Adrenal gland (tissue), 12 donors: ENCODE measurements around the gene CFAP210. TPM values are rescaled to one million over a fixed set of nuclear protein-coding genes. Genes with fewer than 3 reads are reported as not detected.

Experiments used
- DNase-seq, 7 donors: peaks; one replicate each; pipeline ENCODE4 v3.0.0-alpha.2; 2019 to 2020
- H3K27ac ChIP-seq, 5 donors: fragments of 200-600 bp; sonication (generic) in 4 of 5; 1 replicate in 3 of 5; 2 replicates in 2 of 5; pipeline versions ENCODE4 v1.5.1 to v1.8.0; 2016 to 2020; ENCODE audit warnings: mild to moderate bottlenecking in 1 of 5
- H3K27me3 ChIP-seq: fragments of 200-600 bp; 2 replicates; pipeline ENCODE4 v1.8.0; 2021
- H3K36me3 ChIP-seq, 2 donors: fragments of 200-600 bp; replicated peaks in 1 of 2; 1 replicate in 1 of 2; 2 replicates in 1 of 2; pipeline versions ENCODE4 v1.5.1 to v1.8.0; 2018 to 2022
- H3K4me1 ChIP-seq, 2 donors: fragments of 200-600 bp; replicated peaks in 1 of 2; 1 replicate in 1 of 2; 2 replicates in 1 of 2; pipeline versions ENCODE4 v1.5.1 to v1.8.0; 2018 to 2021
- H3K4me3 ChIP-seq, 4 donors: fragments of 200-600 bp; sonication (generic) in 3 of 4; one replicate each; pipeline ENCODE4 v1.5.1; 2016 to 2018
- H3K9me3 ChIP-seq, 3 donors: fragments of 200-600 bp; sonication (generic) in 1 of 3; replicated peaks in 1 of 3; 1 replicate in 2 of 3; 2 replicates in 1 of 3; pipeline versions ENCODE4 v1.5.1 to v1.8.0; 2016 to 2021
- POLR2A ChIP-seq, 2 donors: fragments of 450-650 bp; IDR thresholded peaks; one replicate each; pipeline ENCODE4 v1.6.1; 2017; ENCODE audit warnings: antibody characterized with exemption in 2 of 2, mild to moderate bottlenecking in 2 of 2, moderate library complexity in 1 of 2
- WGBS, 4 donors: extraction: QIAGEN DNeasy Blood & Tissue Kit in 2 of 4; methylation state at CpG; one replicate each; pipeline versions ENCODE4 v1.1.5 to v1.1.7; 2013 to 2017; 5-methylcytosine and 5-hydroxymethylcytosine counted together
- intact Hi-C, 2 donors: fragments of 100-400 bp; cut with DNase I; formaldehyde crosslinking; loops; one replicate each; pipeline versions ENCODE4 v1.14.1 to v1.15.0; 2022 to 2023
- polyA plus RNA-seq, 3 donors: library from polyadenylated mRNA; stranded (reverse); fragments of 200-250 nt in 2 of 3; fragments of 350-450 nt in 1 of 3; fragmentation: Illumina TruSeq in 1 of 3; extraction: RNeasy Lipid Tissue Mini Kit (QIAGEN cat#74804) in 1 of 3; gene quantifications; one replicate each; pipeline ENCODE4 v1.2.3, GENCODE V29; 2013 to 2014
- total RNA-seq, 9 donors: library from RNA; depleted of rRNA in 4 of 9; stranded (reverse); fragments of >200 nt in 4 of 9; fragments of 120-200 nt in 1 of 9; fragmentation: NEBNext Ultra II Directional in 1 of 9; extraction: Animal tissue kit (Norgen Biotek cat#: 25700) in 1 of 9; gene quantifications; one replicate each; pipeline versions ENCODE4 v1.1.0 to v1.2.4, GENCODE V29; 2013 to 2023
- TF ChIP-seq, protein P1 (sequence below), 6 experiments: fragments of 450-650 bp in 4 of 6; fragments of 200-600 bp in 2 of 6; sonication (generic) in 1 of 6; IDR thresholded peaks; 1 replicate in 5 of 6; 2 replicates in 1 of 6; pipeline versions ENCODE4 v1.5.1 to v1.8.0; 2016 to 2021; ENCODE audit warnings: antibody characterized with exemption in 6 of 6, mild to moderate bottlenecking in 2 of 6, moderate library complexity in 1 of 6
- donor health status: healthy with polysubstance abuse.
- donor health status: Bipolar disorder and iron deficiency.
- donor health status: DM: yes; HTN: yes; CAD: no.
- donor health status: DM: no; HTN: no; CAD: no.
- donor health status: DM: no; HTN: no; CAD: no.
- donor health status: DM: yes; HTN: yes; CAD: no.

Gene CFAP210
- total and polyA plus RNA-seq, 12 donors = 0.07 to 0.39 (median 0.32) TPM; not detected in 9

DNA sequence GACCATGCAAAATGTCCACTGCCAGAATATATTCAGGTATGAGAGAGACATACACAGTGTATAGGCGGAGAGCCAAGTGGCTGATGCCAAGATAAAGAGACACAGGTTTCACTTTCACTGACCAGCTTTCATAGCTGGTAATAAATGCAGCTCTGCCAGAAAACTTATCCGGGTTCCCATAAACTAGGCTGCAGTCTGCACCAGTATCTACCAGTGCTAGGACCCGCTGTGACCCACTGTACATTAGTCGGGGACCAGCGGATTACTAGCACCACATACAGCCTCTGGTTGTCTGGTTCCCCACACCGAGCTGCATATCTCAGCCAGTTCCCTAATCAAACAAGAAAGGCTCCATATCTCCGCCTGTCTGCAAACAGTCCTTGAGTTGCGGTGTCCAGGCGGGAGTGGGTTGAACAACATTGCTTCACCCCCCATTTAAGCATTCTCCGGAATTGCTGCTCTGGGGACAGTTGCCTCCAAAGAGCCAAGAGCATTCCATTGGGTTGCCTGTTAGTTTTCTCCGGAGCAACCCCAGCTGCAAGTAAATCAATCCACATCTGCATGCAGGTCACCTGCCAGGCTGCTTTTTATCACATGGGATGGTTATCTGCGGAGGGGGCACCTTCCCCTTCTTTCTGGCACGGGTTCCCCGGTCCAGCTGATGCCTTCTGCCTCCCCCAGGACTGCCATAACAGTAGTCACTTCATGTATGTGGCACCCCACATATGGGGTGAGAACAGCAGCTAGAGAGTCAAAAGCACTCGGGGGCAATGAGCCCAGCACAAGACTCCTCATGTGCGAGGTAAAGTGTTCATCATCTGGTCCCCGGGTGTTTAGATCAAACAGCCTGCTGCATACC is 21.4 kb upstream of the CFAP210 start:
- Histone ChIP-seq H3K4me1 (peaks cover 4 to 16% of the 10 kb centered on the region in 2 donors), H3K27me3 (no peaks in the 10 kb centered on the region), H3K27ac (no peak overlapping the region), H3K36me3 (no peaks in the 10 kb centered on the region), H3K4me3 (peak overlapping the region in 2 of 4 donors; percentile 22 to 53), H3K9me3 (no peaks in the 10 kb centered on the region)
- peak in 3 of 7 donors; percentile 24 to 56 (median 24) for DNase-seq
- intact Hi-C loops = no loop called here
- TF ChIP-seq POLR2A (IDR thresholded peaks at IDR 0.05) = no peak
- TF ChIP-seq, protein P1, sequence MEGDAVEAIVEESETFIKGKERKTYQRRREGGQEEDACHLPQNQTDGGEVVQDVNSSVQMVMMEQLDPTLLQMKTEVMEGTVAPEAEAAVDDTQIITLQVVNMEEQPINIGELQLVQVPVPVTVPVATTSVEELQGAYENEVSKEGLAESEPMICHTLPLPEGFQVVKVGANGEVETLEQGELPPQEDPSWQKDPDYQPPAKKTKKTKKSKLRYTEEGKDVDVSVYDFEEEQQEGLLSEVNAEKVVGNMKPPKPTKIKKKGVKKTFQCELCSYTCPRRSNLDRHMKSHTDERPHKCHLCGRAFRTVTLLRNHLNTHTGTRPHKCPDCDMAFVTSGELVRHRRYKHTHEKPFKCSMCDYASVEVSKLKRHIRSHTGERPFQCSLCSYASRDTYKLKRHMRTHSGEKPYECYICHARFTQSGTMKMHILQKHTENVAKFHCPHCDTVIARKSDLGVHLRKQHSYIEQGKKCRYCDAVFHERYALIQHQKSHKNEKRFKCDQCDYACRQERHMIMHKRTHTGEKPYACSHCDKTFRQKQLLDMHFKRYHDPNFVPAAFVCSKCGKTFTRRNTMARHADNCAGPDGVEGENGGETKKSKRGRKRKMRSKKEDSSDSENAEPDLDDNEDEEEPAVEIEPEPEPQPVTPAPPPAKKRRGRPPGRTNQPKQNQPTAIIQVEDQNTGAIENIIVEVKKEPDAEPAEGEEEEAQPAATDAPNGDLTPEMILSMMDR (IDR thresholded peaks at IDR 0.05) = no peak
- WGBS, 4 donors = 29 to 36% (median 32%) methylated on average over 7 to 17 of the region's 17 CpGs

DNA sequence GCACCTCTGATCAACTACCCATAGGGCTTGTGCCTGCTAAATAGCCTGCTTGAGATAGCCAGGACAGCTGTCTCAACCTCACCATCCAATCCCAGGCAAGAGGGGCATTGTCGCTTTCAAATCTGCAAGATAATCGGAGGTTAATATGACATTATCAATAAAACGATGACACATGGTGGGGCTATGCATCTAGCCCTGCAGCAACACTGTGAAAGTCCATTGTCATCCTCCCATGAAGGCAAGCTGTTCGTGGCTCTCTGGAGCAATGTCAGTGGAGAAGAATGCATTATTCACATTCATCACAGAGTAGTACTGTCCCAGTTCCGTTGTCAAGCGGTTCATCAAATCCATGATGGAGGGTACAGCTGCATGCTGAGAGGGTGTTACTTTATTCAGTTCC is 20.5 kb upstream of the CFAP210 start:
- H3K27ac ChIP-seq = no peak overlapping the region

DNA sequence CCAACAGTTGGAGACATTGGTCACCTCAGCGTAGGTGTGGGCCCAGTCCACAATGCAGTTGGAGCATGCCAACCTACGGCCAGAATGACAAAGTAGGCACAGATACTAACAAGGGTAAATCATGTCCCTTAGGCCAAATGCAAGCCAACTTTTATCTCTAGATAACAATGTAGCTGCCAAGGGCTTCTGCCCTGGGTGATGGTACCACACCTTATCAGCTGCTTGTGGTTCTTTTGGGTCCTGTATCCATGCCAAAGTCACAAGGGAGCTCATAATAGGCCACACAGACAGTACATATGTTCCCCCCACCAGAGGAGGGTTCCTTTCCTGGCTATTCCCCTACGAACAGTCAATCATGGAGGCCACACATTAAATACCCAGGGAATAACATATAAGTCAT is 19.1 kb upstream of the CFAP210 start:
- Histone ChIP-seq H3K27me3 (no peaks in the 10 kb centered on the region), H3K4me1 (peaks cover 4 to 16% of the 10 kb centered on the region in 2 donors), H3K36me3 (no peaks in the 10 kb centered on the region), H3K4me3 (no peak overlapping the region), H3K9me3 (no peaks in the 10 kb centered on the region), H3K27ac (no peak overlapping the region)
- TF ChIP-seq, protein P1 (IDR thresholded peaks at IDR 0.05) = no peak
- TF ChIP-seq POLR2A (IDR thresholded peaks at IDR 0.05) = no peak
- intact Hi-C loops = no loop called here
- DNase-seq = no peak
- 90 to 100% (median 95%) methylated on average over 1 to 3 of the region's 3 CpGs for WGBS, 4 donors

More for the DNA sequence above, 20.5 kb upstream of the CFAP210 start:
- H3K9me3 ChIP-seq = no peaks in the 10 kb centered on the region
- H3K4me1 ChIP-seq = peaks cover 4 to 16% of the 10 kb centered on the region in 2 donors
- WGBS, 4 donors = 83 to 88% (median 87%) methylated on average over 6 of the region's 6 CpGs
- TF ChIP-seq, protein P1 (IDR thresholded peaks at IDR 0.05) = no peak
- no peak for TF ChIP-seq POLR2A (IDR thresholded peaks at IDR 0.05)
- intact Hi-C loops = no loop called here
- DNase-seq = no peak
- H3K4me3 ChIP-seq = no peak overlapping the region
- H3K36me3 ChIP-seq = no peaks in the 10 kb centered on the region
- no peaks in the 10 kb centered on the region for H3K27me3 ChIP-seq

DNA sequence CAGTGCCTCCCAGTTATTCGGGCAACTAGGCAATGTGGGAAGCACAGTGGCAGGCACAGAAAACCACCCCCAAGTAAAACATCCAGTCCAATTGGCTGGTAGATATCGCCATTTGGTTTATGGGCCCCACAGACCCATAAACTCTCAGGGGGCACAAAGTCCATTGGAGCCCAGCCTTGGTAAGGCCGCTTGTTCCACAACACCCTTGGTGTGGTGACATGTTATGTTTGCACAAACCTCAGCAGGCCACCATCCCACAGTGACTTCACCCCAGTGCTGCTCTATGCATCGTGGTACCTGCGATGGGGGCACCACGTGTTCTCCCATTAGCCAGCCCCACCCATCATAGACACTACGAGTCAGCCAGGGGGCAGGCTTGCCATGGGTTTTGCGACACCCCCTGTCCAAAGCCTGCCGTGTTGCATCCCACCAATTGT is 18.6 kb upstream of the CFAP210 start:
- Histone ChIP-seq H3K4me1 (peaks cover 4 to 16% of the 10 kb centered on the region in 2 donors), H3K36me3 (no peaks in the 10 kb centered on the region), H3K9me3 (no peaks in the 10 kb centered on the region), H3K27me3 (no peaks in the 10 kb centered on the region), H3K27ac (no peak overlapping the region), H3K4me3 (no peak overlapping the region)
- TF ChIP-seq, protein P1 (IDR thresholded peaks at IDR 0.05) = no peak
- TF ChIP-seq POLR2A (IDR thresholded peaks at IDR 0.05) = no peak
- 89 to 95% (median 93%) methylated on average over 5 to 9 of the region's 9 CpGs for WGBS, 4 donors
- no peak for DNase-seq
- intact Hi-C loops = no loop called here
